NCI-H2227 (cell line): ENCODE results near the gene TOM1L2.

Experiments
- DNase-seq: peaks from one replicate; lab custom pipeline; 2025; ENCODE audit not compliant: unreplicated experiment; lab: John Stamatoyannopoulos, UW

Gene TOM1L2

GRCh38 chr17:17900615-17901520, 71.3 kb downstream of the TOM1L2 start:
- no peak for DNase-seq

- no peak for DNase-seq
Measured at GRCh38 chr17:17899486-17899885, 72.7 kb downstream of the TOM1L2 start.

- DNase-seq: no peak
Measured at GRCh38 chr17:17898673-17899072, 73.5 kb downstream of the TOM1L2 start.

- DNase-seq: no peak
Measured at GRCh38 chr17:17897442-17897841, 74.8 kb downstream of the TOM1L2 start.

GRCh38 chr17:17896746-17897145, 75.5 kb downstream of the TOM1L2 start:
- DNase-seq: no peak

- DNase-seq: no peak
Measured at GRCh38 chr17:17893801-17894644, 78.2 kb downstream of the TOM1L2 start.

GRCh38 chr17:17892731-17893130, 79.5 kb downstream of the TOM1L2 start:
- DNase-seq: no peak

GRCh38 chr17:17892009-17892408, 80.2 kb downstream of the TOM1L2 start:
- no peak for DNase-seq

- peak; percentile 30 for DNase-seq
Measured at GRCh38 chr17:17890773-17891759, 81.1 kb downstream of the TOM1L2 start.

GRCh38 chr17:17889922-17890321, 82.3 kb downstream of the TOM1L2 start:
- no peak for DNase-seq

GRCh38 chr17:17888821-17889220, 83.4 kb downstream of the TOM1L2 start:
- no peak for DNase-seq

- no peak for DNase-seq
Measured at GRCh38 chr17:17888371-17888770, 83.8 kb downstream of the TOM1L2 start.

GRCh38 chr17:17887752-17888304, 84.4 kb downstream of the TOM1L2 start:
- DNase-seq: no peak

GRCh38 chr17:17886726-17887125, 85.5 kb downstream of the TOM1L2 start:
- DNase-seq: no peak

GRCh38 chr17:17886226-17886625, 86.0 kb downstream of the TOM1L2 start:
- peak; percentile 10 for DNase-seq

- DNase-seq: peak; percentile 59
Measured at GRCh38 chr17:17884391-17885357, 87.5 kb downstream of the TOM1L2 start.

GRCh38 chr17:17883801-17884200, 88.4 kb downstream of the TOM1L2 start:
- DNase-seq: no peak

GRCh38 chr17:17882082-17882581, 90.1 kb downstream of the TOM1L2 start:
- no peak for DNase-seq

- DNase-seq: no peak
Measured at GRCh38 chr17:17880577-17881196, 91.5 kb downstream of the TOM1L2 start.
